OCI-LY1 (cell line): ENCODE results near the gene MYORG.

ENCODE experiments used
- H2AFZ ChIP-seq: fragments of 200-600 bp; sonication (generic), shearing (Covaris generic); 2 replicates; pipeline ENCODE4 v1.6.0; 2014; ENCODE audit warnings: antibody characterized with exemption, mild to moderate bottlenecking, low read length
- H3F3A ChIP-seq: fragments of 200-600 bp; sonication (generic), shearing (Covaris generic); 2 replicates; pipeline ENCODE4 v1.6.0; 2014; ENCODE audit warnings: mild to moderate bottlenecking, antibody characterized with exemption, low read length, moderate library complexity; ENCODE audit not compliant: insufficient read depth
- H3K27ac ChIP-seq: fragments of 200-600 bp; sonication (generic); 2 replicates; pipeline ENCODE4 v1.5.1; 2014; ENCODE audit warnings: low read length, mixed run types, mild to moderate bottlenecking, low read depth; ENCODE audit not compliant: poor library complexity, severe bottlenecking
- H3K27me3 ChIP-seq: fragments of 200-600 bp; sonication (generic); 2 replicates; pipeline ENCODE4 v1.6.0; 2014; ENCODE audit warnings: antibody characterized with exemption, mild to moderate bottlenecking, low read length, moderate library complexity; ENCODE audit not compliant: insufficient read depth
- H3K36me3 ChIP-seq: fragments of 200-600 bp; sonication (generic); 2 replicates; pipeline ENCODE4 v1.6.1; 2014; ENCODE audit warnings: mild to moderate bottlenecking, antibody characterized with exemption, low read length, moderate library complexity, mixed read lengths; ENCODE audit not compliant: insufficient read depth
- H3K4me1 ChIP-seq: fragments of 200-600 bp; sonication (generic); 2 replicates; pipeline ENCODE4 v1.5.1; 2014; ENCODE audit warnings: mild to moderate bottlenecking, low read length, moderate library complexity; ENCODE audit not compliant: insufficient read depth, severe bottlenecking
- H3K4me2 ChIP-seq: fragments of 200-600 bp; sonication (generic), shearing (Covaris generic); 2 replicates; pipeline ENCODE4 v1.6.1; 2014; ENCODE audit warnings: low read length
- H3K4me3 ChIP-seq: fragments of 200-600 bp; sonication (generic); 2 replicates; pipeline ENCODE4 v1.5.1; 2014; ENCODE audit warnings: low read length, low read depth, mild to moderate bottlenecking, mixed read lengths; ENCODE audit not compliant: poor library complexity, severe bottlenecking
- H3K79me2 ChIP-seq: fragments of 200-600 bp; shearing (Covaris generic); 2 replicates; pipeline ENCODE4 v1.6.1; 2016; ENCODE audit warnings: mixed run types, low read length, mixed read lengths; ENCODE audit not compliant: insufficient read depth
- H3K9ac ChIP-seq: fragments of 200-600 bp; sonication (generic), shearing (Covaris generic); 2 replicates; pipeline ENCODE4 v1.6.1; 2014; ENCODE audit warnings: mild to moderate bottlenecking, low read length, mixed read lengths
- H3K9me2 ChIP-seq: fragments of 200-600 bp; sonication (generic), shearing (Covaris generic); 2 replicates; pipeline ENCODE4 v1.6.1; 2014; ENCODE audit warnings: low read depth, mild to moderate bottlenecking, low read length, mixed read lengths
- H3K9me3 ChIP-seq: fragments of 200-600 bp; shearing (Covaris generic); 2 replicates; pipeline ENCODE4 v1.6.1; 2014; ENCODE audit warnings: low read length, mixed read lengths
- H4K20me1 ChIP-seq: fragments of 200-600 bp; sonication (generic), shearing (Covaris generic); 2 replicates; pipeline ENCODE4 v1.6.0; 2016; ENCODE audit warnings: mild to moderate bottlenecking, low read length; ENCODE audit not compliant: insufficient read depth
- EZH2 ChIP-seq: fragments of 200-600 bp; sonication (generic), shearing (Covaris generic); IDR thresholded peaks from 2 replicates; pipeline ENCODE4 v1.8.0; 2017; ENCODE audit warnings: borderline replicate concordance, mixed run types, mild to moderate bottlenecking, antibody characterized with exemption, low read length, moderate library complexity, mixed read lengths
- TF ChIP-seq, protein P1 (sequence below): fragments of 200-600 bp; sonication (generic), shearing (Covaris generic); IDR thresholded peaks from 2 replicates; pipeline ENCODE4 v1.5.1; 2017; ENCODE audit warnings: mild to moderate bottlenecking, antibody characterized with exemption, low read length, moderate library complexity, mixed read lengths

MYORG gene

GRCh38 chr9:34408173-34408572 is 31.5 kb upstream of the MYORG start:
- H3K36me3 ChIP-seq: no peaks in the 10 kb centered on the region
- no peaks in the 10 kb centered on the region for H3K27me3 ChIP-seq
- no peaks in the 10 kb centered on the region for H4K20me1 ChIP-seq
- H3K4me3 ChIP-seq: no peak overlapping the region
- no peak overlapping the region for H2AFZ ChIP-seq
- no peaks in the 10 kb centered on the region for H3F3A ChIP-seq
- no peak overlapping the region for H3K4me2 ChIP-seq
- H3K9me3 ChIP-seq: no peaks in the 10 kb centered on the region
- H3K27ac ChIP-seq: no peak overlapping the region
- H3K9me2 ChIP-seq: no peaks in the 10 kb centered on the region
- no peaks in the 10 kb centered on the region for H3K79me2 ChIP-seq
- no peaks in the 10 kb centered on the region for H3K4me1 ChIP-seq
- no peak for TF ChIP-seq EZH2
- TF ChIP-seq, protein P1, sequence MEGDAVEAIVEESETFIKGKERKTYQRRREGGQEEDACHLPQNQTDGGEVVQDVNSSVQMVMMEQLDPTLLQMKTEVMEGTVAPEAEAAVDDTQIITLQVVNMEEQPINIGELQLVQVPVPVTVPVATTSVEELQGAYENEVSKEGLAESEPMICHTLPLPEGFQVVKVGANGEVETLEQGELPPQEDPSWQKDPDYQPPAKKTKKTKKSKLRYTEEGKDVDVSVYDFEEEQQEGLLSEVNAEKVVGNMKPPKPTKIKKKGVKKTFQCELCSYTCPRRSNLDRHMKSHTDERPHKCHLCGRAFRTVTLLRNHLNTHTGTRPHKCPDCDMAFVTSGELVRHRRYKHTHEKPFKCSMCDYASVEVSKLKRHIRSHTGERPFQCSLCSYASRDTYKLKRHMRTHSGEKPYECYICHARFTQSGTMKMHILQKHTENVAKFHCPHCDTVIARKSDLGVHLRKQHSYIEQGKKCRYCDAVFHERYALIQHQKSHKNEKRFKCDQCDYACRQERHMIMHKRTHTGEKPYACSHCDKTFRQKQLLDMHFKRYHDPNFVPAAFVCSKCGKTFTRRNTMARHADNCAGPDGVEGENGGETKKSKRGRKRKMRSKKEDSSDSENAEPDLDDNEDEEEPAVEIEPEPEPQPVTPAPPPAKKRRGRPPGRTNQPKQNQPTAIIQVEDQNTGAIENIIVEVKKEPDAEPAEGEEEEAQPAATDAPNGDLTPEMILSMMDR: no peak
- H3K9ac ChIP-seq: no peak overlapping the region

DNA sequence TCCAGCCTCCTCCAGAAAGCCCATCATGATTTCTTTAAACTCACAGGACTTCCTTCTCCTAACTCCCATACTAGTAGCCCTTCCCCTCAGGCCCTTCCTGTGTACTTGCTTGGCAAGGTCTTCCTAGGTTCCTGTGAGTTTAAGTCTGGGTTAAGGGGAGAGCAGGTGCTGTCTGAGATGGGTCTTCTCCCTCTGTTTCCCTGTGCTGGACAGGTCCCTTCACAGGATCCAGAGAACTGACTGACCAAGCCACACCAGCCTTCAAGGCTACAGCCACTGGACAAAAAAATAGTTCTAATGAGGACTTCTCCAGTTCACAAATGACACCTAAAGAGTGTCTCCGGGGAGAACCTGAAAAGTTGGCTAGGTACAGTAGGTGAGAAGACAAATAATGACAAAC is 29.5 kb upstream of the MYORG start:
- Histone ChIP-seq H3K4me1 (no peaks in the 10 kb centered on the region), H3K36me3 (no peaks in the 10 kb centered on the region), H3K27ac (no peak overlapping the region), H3K9ac (no peak overlapping the region), H3K4me2 (no peak overlapping the region), H4K20me1 (no peaks in the 10 kb centered on the region), H3K9me3 (no peaks in the 10 kb centered on the region), H3K27me3 (no peaks in the 10 kb centered on the region), H2AFZ (no peak overlapping the region), H3K4me3 (no peak overlapping the region), H3F3A (no peaks in the 10 kb centered on the region), H3K9me2 (no peaks in the 10 kb centered on the region), H3K79me2 (no peaks in the 10 kb centered on the region)
- TF ChIP-seq, protein P1: no peak
- no peak for TF ChIP-seq EZH2

- Histone ChIP-seq H3K27ac (no peak overlapping the region), H3K4me3 (no peak overlapping the region), H3K4me2 (no peak overlapping the region), H3F3A (no peaks in the 10 kb centered on the region), H2AFZ (no peak overlapping the region), H3K9me2 (no peaks in the 10 kb centered on the region), H4K20me1 (no peaks in the 10 kb centered on the region), H3K9ac (no peak overlapping the region), H3K9me3 (no peaks in the 10 kb centered on the region), H3K4me1 (no peaks in the 10 kb centered on the region), H3K36me3 (no peaks in the 10 kb centered on the region), H3K79me2 (no peaks in the 10 kb centered on the region), H3K27me3 (no peaks in the 10 kb centered on the region)
- TF ChIP-seq, protein P1: no peak
- TF ChIP-seq EZH2: no peak
These were observed 29.0 kb upstream of the MYORG start for GRCh38 chr9:34405719-34406118.
